NCI-H1092 treated with DMSO at 0.1 percent for 48 hours (cell line): ENCODE measurements around the gene MLH1.
"Not testable (repeated sequence)": the region's sequence is repeated elsewhere in the genome, so short reads cannot be mapped to it uniquely, and the experiment has no call there.

Source experiments
- DNase-seq: peaks from one replicate; lab custom pipeline; 2025; lab: John Stamatoyannopoulos, UW

The MLH1 gene

GRCh38 chr3:36993326-36994283, at the start of gene MLH1:
TSS of gene MLH1 (plus strand) at chr3:36993518. CDS start at chr3:36993548, 30 bp downstream.
- DNase-seq, result no peak

GRCh38 chr3:36943601-36944000, 49.7 kb upstream of the MLH1 start:
- no peak for DNase-seq

- DNase-seq, result peak; percentile 57
Measured at GRCh38 chr3:36944012-36944640, 49.2 kb upstream of the MLH1 start.

- DNase-seq, result peak; percentile 29
Measured at GRCh38 chr3:36944641-36945270, 48.6 kb upstream of the MLH1 start, which contains the start of gene TRANK1. TSS of gene TRANK1 (minus strand) at chr3:36945054. CDS start at chr3:36944809, 245 bp downstream.

GRCh38 chr3:36945333-36945980, 47.9 kb upstream of the MLH1 start:
- no peak for DNase-seq

GRCh38 chr3:36947814-36948213, 45.5 kb upstream of the MLH1 start:
- DNase-seq, result not testable (repeated sequence)

GRCh38 chr3:36954452-36955134, 38.7 kb upstream of the MLH1 start:
- no peak for DNase-seq

GRCh38 chr3:36956155-36956554, 37.2 kb upstream of the MLH1 start:
- DNase-seq, result no peak

- DNase-seq, result no peak
Measured at GRCh38 chr3:36957063-36957462, 36.3 kb upstream of the MLH1 start.

- no peak for DNase-seq
Measured at GRCh38 chr3:36957862-36958686, 35.2 kb upstream of the MLH1 start.

- peak; percentile 92 for DNase-seq
Measured at GRCh38 chr3:36959821-36960220, 33.5 kb upstream of the MLH1 start.

GRCh38 chr3:36960502-36960901, 32.8 kb upstream of the MLH1 start:
- DNase-seq, result no peak

GRCh38 chr3:36963008-36963407, 30.3 kb upstream of the MLH1 start:
- DNase-seq, result not testable (repeated sequence)

- no peak for DNase-seq
Measured at GRCh38 chr3:36964331-36964730, 29.0 kb upstream of the MLH1 start.

GRCh38 chr3:36964817-36965216, 28.5 kb upstream of the MLH1 start:
- DNase-seq, result no peak

- DNase-seq, result no peak
Measured at GRCh38 chr3:36965440-36965839, 27.9 kb upstream of the MLH1 start.

GRCh38 chr3:36969085-36969484, 24.2 kb upstream of the MLH1 start:
- no peak for DNase-seq

GRCh38 chr3:36969540-36970432, 23.5 kb upstream of the MLH1 start:
- peak; percentile 87 for DNase-seq

GRCh38 chr3:36972163-36972562, 21.2 kb upstream of the MLH1 start:
- DNase-seq, result no peak

- DNase-seq, result no peak
Measured at GRCh38 chr3:36973139-36973538, 20.2 kb upstream of the MLH1 start.
